ENCODE data around the gene OR2F2.
A peak's percentile ranks its signal among the peaks of the same experiment; 100 is the strongest.

OR2F2 gene, protein sequence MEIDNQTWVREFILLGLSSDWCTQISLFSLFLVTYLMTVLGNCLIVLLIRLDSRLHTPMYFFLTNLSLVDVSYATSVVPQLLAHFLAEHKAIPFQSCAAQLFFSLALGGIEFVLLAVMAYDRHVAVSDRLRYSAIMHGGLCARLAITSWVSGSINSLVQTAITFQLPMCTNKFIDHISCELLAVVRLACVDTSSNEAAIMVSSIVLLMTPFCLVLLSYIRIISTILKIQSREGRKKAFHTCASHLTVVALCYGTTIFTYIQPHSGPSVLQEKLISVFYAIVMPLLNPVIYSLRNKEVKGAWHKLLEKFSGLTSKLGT

DNA sequence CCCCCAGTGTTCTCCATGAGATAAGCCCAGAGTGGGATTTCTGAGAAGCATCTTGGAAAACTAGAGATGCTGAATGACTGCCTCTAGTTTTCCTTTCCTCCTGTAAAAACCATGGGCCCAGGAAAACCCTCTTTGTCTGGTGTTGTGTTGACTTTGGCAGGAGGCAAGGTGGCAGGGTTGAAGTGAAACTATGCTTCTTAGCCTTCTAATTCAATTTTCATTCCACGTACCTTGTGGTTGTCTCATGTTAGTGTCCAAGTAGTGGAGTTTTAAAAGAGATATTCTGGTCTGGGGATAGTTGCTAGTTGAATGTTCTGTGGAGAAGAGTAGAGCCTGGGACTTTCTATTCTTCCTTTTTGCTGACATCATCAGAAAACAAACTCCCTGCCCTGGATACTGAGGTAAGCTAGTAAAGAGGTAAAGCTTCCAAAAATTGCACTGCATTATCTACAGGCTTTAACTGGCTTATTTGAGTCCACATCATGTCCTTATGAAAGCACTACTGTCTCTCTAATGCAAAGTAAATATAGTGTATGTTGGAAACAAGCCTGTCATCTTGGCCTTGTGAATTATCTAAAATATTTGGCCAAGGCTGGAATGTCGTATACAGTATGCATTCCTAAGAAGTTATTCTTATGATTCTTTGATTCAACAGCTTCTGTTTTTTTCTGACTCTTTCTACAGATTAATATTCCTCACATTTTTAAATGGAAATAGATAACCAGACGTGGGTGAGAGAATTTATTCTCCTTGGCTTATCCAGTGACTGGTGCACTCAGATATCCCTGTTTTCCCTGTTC is at the start of gene OR2F2:
Gene OR2F2 (plus strand): TSS at position 708 of the 800 bp plus-strand sequence. CDS start 0 bp downstream, at position 708.
- DNase-seq: no peak

DNA sequence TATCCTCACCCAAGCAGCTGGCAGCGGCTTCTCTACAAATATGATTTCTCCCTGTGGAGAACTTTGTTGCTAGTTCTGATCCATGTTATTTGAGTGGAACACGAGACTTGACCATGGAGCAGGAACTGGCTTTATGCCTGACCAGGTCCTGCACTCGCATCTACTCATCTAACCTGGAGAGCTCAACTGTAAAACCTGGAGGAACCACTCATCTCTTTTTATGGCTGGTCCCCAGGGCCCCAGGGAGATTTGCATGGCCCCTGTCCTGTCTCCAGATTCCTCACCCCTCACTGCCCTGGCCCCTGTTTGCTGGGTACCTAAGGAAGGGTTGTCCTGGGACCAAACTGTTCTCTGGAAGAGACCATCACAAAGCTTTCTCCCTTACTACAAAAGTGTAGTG is 49.1 kb upstream of the OR2F2 start:
- DNase-seq: no peak

DNA sequence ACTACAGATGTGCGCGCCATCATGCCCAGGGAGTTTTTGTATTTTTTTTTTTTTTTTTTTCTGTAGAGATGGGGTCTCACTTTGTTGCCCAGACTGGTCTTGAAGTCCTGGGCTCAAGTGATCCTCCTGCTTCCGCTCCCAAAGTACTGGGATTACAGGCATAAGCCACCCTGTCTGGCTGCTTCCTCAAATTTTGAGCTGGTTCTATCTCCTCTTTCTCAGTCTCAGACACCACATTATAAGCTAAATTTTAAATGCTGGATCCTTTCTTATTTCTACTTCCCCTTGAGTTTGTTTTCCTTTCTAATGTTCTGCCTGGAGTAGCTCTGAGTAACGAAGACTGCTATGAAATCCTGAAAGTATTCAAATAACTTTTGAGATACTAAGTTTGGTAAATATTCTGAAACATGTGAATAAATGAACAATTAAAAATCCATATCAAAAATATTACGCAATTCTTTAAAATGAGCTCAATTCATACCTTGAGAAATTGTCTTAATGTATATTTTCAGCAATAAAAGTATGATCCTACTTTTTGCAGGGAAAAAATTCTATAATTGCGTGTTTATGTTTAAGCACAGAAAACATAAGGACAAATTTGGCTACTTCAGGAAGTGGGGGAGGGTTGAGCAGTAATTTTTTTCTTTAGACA is 48.1 kb upstream of the OR2F2 start:
- no peak for DNase-seq

DNA sequence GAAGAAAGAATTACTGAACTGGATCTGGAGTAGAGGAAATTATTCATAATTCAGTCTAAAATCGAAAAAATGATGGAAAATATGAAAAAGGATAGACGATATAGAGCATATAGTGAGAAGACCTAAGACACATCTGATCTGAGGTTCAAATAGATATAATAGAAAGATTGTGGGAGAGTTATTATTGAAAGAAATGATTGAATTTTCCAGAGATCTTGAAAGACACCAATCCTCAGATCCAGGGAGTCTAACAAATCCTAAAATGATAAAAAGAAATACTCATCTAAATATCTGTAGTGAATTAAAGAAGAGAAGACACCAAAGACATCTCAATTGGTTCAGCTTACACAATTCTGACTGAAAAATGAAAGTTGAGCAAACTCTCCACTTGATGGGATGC is 46.0 kb upstream of the OR2F2 start:
- DNase-seq: no peak

DNA sequence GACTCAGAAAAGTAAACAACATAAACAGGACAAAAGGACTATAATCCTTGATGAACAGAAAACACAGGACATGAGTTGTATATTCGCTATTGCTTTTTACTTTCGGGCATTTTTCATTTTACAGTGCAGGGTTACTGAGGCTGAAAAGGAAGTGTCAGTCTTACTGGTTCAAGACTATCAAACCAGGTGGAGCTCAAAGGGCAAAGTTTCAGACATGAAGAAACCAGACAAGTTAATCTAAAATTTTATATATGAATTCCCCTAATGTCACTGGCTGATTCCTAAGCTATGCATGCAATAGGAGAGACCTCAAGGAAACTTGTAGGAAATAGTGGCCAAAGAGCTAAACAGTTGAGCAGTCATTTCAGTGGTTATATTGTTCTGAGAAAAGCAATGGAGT is 44.5 kb upstream of the OR2F2 start:
- DNase-seq: no peak

DNA sequence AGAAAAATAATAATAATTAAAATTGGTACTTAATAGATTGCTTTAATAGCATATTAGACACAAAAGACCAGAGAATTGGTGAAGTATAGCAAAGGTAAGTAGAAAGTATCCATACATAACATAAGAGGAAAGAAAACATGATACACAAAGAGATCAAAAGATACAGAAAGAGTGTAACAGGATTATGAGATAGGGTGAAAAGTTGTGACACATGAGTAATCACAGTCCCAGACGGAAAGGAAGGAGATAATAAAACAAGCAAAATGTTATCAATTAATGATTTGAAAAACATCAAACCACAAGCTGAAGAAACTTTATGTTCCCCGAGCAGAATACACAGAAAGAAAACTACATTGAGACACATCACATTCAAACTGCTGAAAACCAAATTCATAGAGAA is 43.6 kb upstream of the OR2F2 start:
- no peak for DNase-seq

DNA sequence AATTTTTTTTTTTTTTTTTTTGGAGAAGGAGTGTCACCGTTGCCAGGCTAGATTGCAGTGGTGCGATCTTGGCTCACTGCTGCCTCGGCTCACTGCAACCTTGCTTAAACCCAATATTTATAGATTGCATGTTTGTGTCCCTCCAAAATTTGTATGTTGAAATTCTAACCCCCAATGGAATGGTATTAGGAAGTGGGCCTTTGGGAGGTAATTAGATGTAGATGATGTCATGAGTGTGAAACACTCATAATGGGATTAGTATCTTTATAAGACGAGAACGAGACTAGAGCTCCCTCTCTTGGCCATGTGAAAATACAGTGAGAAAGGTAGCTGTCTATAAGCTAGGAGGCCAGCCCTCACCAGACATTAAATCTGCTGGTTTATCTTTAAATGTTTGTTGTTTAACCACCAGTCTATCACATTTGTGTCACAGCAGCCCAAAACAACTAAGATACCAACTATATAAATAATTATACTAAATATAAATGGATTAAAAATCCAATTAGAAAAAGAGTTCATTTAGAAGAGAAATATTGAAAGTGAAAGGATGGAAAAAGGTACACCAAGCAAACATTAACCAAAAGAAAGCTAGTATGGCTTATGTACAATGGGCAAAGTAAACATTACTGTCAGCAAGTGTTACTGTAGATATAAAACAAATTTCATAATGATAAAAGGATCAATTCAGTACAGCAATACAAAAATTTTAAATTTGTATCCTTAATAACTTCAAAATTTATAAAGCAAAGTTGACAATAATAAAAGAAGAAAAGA is 42.3 kb upstream of the OR2F2 start:
- DNase-seq: no peak

DNA sequence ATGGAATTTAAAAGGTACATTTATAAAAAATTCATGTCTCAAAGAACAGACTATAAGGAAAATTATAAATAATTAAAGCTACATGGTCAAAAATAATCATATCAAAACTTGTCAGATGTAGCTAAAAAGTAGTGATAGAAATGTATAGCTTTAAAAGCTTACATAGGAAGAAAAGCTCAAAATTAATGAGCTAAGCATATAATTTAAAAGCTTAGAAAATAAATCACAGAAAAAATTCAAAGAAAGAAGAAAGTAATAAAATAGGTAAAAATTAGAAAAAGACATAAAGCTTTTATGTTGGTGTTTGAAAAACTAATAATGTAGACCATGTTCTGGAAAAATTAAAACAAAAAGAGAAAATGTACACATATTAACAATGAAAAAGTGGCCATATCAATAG is 38.4 kb upstream of the OR2F2 start:
- no peak for DNase-seq

DNA sequence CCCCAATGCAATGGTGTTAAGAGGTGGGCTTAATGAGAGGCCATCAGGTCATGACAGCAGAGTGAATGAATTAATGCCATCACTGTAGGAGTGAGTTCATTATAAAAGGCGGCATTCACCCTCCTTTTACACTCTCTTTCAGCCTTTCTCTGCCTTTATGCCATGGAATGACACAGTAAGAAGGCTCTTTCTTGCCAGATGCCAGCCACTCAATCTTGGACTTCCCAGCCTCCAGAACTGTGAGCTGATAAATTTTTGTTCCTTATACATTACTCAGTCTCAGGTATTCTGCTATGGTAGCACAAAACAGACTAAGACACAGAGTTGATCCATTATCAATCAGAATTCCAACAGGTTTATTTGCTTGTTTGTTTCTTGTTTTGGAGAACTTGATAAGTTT is 36.2 kb upstream of the OR2F2 start:
- no peak for DNase-seq

DNA sequence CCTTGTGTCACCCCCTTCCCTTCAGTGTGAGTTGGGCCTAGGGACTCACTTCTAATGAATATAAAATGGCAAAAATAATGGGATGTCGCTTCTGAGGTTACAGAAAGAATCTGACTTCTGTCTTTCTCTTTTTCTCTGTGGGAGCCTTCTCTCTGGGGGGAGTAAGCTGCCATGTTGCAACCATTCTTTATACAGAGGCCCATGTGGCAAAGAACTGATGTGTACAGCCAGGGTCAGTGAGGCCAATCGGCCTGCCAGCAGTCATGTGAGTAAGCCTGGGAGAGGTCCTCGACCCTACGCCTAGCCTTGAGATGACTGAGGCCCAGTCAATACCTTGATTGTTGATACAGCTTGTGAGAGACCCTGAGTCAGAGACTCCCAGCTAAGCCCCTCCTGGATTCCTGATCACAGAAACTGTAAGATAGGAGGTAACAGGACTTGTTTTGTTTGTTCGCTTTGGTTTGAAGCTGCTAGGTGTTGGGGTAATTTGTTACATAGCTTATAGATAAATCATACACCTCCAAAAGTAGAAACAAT is 34.7 kb upstream of the OR2F2 start:
- DNase-seq: no peak

DNA sequence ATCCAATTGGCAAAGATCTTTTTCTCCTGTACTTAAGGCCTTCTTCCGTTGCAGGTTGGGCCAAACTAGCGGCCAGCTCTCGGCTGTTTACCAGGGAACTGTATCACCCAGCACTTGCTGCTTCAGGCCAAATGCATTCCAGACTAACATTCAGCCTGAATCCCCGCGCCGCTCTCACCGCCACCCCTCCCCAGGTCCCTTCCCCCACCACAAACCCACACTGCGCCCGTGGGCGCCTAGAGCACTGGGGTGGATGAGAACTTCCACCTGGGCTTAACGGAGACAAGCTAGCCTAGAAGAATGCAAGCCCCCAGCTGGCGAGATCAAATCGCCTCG is 33.7 kb upstream of the OR2F2 start:
- DNase-seq: no peak

DNA sequence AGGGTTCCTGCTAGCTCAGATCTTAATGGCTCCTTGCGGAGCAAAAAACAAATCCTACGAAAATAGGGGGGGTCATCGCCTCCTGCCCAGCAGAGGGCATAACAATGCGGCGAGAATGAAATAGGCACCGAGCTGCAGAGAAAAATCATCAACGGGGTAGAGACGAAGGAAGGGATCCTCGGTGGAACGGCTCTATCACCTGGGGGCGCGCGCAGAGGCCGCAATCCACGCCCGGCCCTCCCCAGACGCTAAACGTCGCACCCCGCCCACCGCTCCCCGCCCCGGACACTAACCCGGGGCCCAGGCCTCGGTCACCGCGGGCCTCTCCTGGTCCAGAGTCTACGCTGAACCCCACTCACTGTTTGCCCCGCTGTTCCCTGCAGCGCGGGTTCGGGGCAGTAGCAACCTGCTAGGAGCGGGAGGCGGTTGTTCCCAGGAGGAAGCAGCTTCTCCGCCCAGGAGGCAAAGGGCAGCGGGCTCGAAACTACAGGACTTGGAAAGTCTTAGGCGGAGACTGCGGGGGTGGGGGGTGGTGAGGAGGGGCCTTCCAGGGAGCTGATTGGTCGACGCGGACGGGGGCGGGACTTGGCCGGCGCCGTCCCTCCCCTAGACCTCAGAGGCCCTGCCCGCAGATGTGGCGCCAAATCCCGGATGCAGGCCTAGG is 33.2 kb upstream of the OR2F2 start, which contains the start of gene TCAF1:
Gene TCAF1 (minus strand): TSS at position 509 of the 664 bp plus-strand sequence. CDS start 25,568 bp downstream, outside the sequence.
- peak; percentile 77 for DNase-seq

DNA sequence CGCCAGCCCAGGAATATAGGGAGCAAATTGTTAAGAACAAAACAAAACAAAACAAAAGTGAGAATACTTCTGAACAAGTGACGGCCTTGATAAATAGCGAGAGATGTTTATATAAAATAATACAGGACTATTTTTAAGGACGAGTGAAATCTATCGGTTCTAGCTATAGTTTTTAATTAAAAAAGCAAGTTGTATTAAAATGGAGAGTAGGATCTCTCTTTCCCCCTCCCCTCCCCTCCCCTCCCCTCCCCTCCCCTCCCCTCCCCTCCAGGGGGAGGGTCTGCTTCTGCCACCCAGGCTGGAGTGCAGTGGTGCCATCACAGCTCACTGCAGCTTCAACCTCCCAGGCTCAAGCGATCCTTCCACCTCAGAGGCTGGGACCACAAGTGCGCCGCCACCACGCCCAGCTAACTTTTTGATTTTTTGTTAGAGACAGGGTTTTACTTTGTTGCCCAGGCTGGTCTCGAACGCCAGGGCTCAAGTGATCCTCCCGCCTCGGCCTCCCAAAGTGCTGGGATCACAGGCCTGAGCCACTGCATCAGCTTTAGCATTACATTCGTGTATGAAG is 32.6 kb upstream of the OR2F2 start:
- DNase-seq: no peak

DNA sequence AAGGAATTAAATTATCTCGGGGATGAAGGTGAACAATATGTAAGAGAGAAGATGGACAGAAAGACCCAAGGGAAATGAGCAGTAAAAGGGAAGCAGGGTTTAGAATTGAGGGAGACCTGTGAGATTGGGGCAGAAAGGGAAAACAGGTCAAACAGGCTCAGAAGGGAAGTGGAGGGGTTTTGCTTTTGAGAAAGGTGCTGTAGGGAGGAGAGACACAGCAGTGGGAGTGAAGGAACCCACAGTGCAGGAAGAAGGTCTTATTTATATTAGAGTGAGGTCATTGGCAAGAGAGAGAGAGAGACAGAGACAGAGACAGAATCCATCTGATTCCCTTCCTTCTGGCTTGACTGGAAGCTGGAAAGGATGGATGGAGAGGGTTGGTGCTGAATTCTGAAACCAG is 29.5 kb upstream of the OR2F2 start:
- no peak for DNase-seq

DNA sequence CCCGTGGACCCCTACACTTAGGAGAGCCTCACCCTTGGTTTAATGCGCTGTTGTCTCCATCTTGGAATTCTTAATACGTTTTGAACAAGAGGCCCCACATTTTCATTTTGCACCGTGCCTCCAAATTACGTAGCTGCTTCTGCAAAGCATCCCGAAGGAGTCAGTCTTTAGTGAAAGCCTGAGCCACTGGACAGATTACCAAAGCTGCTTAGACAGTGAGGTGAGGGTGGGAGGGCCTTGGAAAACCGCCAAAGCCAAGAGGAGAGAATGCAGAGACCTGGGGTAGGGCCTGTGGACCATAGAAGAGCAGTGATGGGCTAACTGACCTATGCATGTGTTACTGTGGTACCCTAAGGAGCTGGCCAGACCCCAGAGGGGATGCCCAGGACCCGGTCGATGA is 28.9 kb upstream of the OR2F2 start:
- no peak for DNase-seq

DNA sequence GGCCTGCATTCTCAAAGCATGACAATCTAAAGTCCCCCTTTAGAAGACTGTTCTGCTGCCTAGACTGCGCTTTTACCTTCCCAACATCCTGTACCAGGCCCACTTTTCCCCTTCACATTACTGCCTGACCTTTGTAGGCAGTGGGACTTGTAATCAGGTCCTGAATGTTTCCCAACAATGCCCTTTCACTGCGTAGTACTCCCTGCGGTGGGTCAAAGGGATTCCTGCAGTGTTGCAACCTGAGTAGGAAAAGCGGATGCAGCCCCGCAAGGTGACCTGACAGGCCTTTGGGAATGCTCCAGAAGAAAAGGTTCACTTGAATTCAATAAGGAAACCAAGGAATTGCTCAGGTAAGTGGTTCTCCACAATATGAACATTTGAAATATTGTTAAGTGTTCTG is 28.1 kb upstream of the OR2F2 start:
- DNase-seq: no peak

DNA sequence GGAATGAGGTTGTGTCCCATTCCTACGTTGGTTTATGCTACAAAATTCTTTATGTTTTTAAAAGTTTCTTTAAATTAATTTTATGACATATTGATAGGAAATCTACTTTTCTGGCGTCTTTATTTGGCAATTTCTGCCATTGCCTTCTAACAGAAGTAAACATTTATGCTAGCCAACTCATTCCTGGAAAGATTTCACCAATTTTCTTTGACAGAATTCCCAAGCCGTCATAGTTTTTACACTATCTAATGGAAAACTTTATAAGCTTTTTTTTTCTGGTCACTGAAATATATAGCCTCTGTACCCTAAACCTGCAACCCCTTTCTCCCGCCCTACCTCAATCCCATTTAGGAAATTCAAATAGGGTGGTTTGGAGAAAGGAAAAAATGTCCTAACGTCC is 26.9 kb upstream of the OR2F2 start:
- no peak for DNase-seq

DNA sequence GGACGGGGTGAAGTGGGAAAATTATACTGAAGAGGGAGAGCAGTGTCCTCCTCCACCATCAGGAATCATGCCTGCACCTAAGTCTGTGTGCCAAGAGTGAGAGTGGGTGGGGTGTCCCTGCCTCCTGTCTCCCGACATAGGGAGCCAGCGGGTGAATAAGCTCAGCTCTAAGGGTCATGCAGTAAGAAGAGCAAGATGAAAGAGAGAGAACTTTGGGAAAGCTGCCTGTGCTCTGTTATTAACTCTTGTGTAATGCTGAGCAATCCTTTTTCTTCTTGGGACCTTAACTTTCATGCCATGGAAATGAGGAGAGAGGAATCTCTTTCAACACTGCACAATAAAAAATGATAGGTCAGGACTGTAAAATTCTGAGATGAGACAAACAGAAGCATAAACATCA is 25.2 kb upstream of the OR2F2 start:
- no peak for DNase-seq

DNA sequence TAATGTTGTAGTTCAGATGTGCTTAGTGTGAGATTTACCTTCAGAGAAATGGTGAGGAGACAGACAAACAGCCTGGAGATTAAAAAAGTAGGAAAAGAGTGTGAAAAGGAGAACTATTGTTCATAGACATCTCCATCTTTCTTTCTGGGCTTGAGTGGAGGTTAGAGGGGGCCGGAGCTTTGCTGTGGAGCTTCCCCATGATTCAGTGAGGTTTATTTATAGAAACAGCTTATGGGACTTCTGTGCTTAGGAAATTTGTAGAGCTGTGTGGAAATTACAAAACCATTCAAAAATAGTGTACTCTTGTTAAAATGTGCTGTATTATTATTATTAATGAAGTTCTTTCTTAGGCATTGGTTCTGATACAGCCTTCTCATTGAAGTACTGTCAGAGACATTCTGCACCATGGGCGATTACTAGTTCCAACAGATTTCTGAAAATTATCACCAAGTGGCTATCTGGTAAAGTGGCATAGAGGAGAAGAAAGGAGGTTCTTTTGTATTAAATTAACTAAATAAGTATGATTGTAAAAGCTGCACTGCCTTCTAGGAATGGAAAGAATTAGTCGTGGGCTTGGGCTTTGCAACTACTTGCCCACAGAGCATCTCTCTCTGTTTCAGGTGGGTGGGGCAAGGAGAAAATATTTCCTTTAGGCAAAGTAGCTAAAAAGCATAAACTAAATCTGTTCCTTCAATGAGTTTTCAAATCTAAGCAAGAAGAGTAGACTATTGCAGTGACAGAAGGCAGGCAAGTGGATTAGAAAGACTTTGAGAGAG is 24.4 kb upstream of the OR2F2 start:
- no peak for DNase-seq

DNA sequence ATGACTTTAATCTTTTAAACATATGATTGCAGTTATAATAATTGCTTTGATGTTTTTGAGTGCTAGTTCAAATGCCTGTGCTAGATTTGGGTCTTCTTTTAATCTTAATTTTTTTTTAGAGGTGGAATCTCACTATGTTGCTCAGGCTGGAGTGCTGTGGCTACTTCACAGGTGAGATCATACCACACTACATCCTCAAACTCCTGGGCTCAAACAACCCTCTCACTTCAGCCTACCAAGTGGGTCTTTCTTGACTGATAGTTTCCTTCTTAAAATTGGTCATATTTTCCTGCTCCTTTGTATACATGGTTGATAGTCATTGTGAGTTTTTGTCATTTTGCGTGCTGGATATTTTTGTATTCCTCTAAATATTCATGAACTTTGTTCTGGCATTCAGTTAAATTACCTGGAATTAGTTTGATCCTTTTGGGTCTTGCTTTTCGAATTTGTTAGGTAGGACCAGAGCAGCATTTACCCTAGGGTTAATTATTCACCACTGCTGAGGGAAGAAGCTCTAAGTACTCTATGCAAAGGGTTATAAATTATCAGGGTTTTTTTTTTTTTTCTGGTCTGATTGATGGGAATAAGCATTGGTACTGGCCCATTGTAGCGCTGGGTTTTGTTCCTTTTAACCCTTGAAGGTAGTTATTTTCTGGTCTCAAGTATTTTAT is 21.0 kb upstream of the OR2F2 start:
- no peak for DNase-seq
